GM12878 (cell line): ENCODE data around the gene CRELD2. TPM values are rescaled to one million over a fixed set of nuclear protein-coding genes. Genes with fewer than 3 reads are reported as not detected.

Experiments
- CEBPB ChIP-seq, 2 experiments: fragments of 150-350 bp in 1 of 2; IDR thresholded peaks; 2 replicates each; pipeline ENCODE4 v1.6.1; 2012 to 2014; ENCODE audit warnings: low read depth in 2 of 2, low read length in 2 of 2, borderline replicate concordance in 1 of 2, inconsistent platforms in 1 of 2
- E4F1 ChIP-seq: fragments of 450-650 bp; IDR thresholded peaks from 2 replicates; pipeline ENCODE4 v1.6.1; 2018; ENCODE audit warnings: borderline replicate concordance, mild to moderate bottlenecking; ENCODE audit not compliant: partially characterized antibody
- IRF4 ChIP-seq: IDR thresholded peaks from 2 replicates; pipeline ENCODE4 v1.6.1; 2011; ENCODE audit warnings: low read depth, low read length
- MEF2B ChIP-seq: fragments of 450-650 bp; IDR thresholded peaks from 2 replicates; pipeline ENCODE4 v1.6.1; 2018; ENCODE audit warnings: mild to moderate bottlenecking, moderate library complexity; ENCODE audit not compliant: partially characterized antibody, poor library complexity, severe bottlenecking
- MTA3 ChIP-seq: IDR thresholded peaks from 2 replicates; pipeline ENCODE4 v1.6.1; 2012; ENCODE audit warnings: low read length, inconsistent platforms, borderline replicate concordance
- NFIC ChIP-seq: IDR thresholded peaks from 2 replicates; pipeline ENCODE4 v1.6.1; 2012; ENCODE audit warnings: low read depth, mild to moderate bottlenecking, inconsistent platforms, low read length, moderate library complexity
- PBX3 ChIP-seq: IDR thresholded peaks from 2 replicates; pipeline ENCODE4 v1.6.1; 2011; ENCODE audit warnings: mild to moderate bottlenecking, low read depth, low read length, moderate library complexity; ENCODE audit not compliant: insufficient replicate concordance
- POLR2AphosphoS5 ChIP-seq: IDR thresholded peaks from 2 replicates; pipeline ENCODE4 v1.6.1; 2011; ENCODE audit warnings: mild to moderate bottlenecking, low read length, inconsistent platforms
- RELB ChIP-seq: fragments of 450-650 bp; IDR thresholded peaks from 2 replicates; pipeline ENCODE4 v1.6.1; 2017; ENCODE audit warnings: low read depth, mild to moderate bottlenecking, moderate library complexity
- SKIL ChIP-seq: fragments of 450-650 bp; IDR thresholded peaks from 2 replicates; pipeline ENCODE4 v1.6.1; 2017; ENCODE audit warnings: mild to moderate bottlenecking, low read depth, inconsistent platforms; ENCODE audit not compliant: poor library complexity, severe bottlenecking
- SRF ChIP-seq, 2 experiments: IDR thresholded peaks; 2 replicates each; pipeline ENCODE4 v1.6.1; 2011; ENCODE audit warnings: low read depth in 2 of 2, low read length in 2 of 2, mild to moderate bottlenecking in 1 of 2, moderate library complexity in 1 of 2
- ZBTB11 ChIP-seq: fragments of 450-650 bp; formaldehyde crosslinking; IDR thresholded peaks from 2 replicates; pipeline ENCODE4 v1.5.0; 2022; ENCODE audit warnings: mild to moderate bottlenecking, missing genetic modification characterization
- polyA plus RNA-seq, 11 experiments: library from polyadenylated mRNA; depleted of rRNA in 4 of 11; unstranded in 6 of 11; stranded (reverse) in 5 of 11; fragments of >200 nt; fragmentation: Nextera tagmentation in 4 of 11; fragmentation: Illumina TruSeq in 1 of 11; extraction: Ambion mirVana in 4 of 11; extraction: Trizol in 1 of 11; gene quantifications; 1 replicate in 1 of 11; 2 replicates in 10 of 11; pipeline versions ENCODE4 v1.2.1 to v1.2.3, GENCODE V29; 2011 to 2016; ENCODE audit warnings: inconsistent platforms in 2 of 11, missing spikeins in 2 of 11, low read depth in 1 of 11
- total RNA-seq, 4 experiments: library from RNA; depleted of rRNA in 3 of 4; stranded (reverse); fragments of >200 nt in 3 of 4; fragmentation: Illumina TruSeq in 1 of 4; extraction: Trizol in 1 of 4; gene quantifications; 2 replicates each; pipeline versions ENCODE4 v1.2.1 to v1.2.3, GENCODE V29; 2013 to 2021

The CRELD2 gene
- total and polyA plus RNA-seq, 10 of the 15 experiments (the other 5 are each of a cell fraction or from before 2014, with no cell fraction given): 9.4 to 111 (median 25.9) TPM

- no peak for TF ChIP-seq ZBTB11 (CRISPR knock-in tag)
- TF ChIP-seq E4F1: no peak
- no peak for TF ChIP-seq SKIL
- TF ChIP-seq PBX3: no peak
- no peak for TF ChIP-seq SRF (IDR thresholded peaks at IDR 0.05; ENCODE audit: low read depth in 2 of 2, low read length in 2 of 2)
- no peak for TF ChIP-seq MTA3
- no peak for TF ChIP-seq NFIC
- TF ChIP-seq POLR2AphosphoS5: peak; percentile 46
- no peak for TF ChIP-seq CEBPB (IDR thresholded peaks at IDR 0.05; ENCODE audit: borderline replicate concordance in 1 of 2, low read depth in 2 of 2, low read length in 2 of 2)
- peak; percentile 17 for TF ChIP-seq MEF2B
- no peak for TF ChIP-seq RELB
- no peak for TF ChIP-seq IRF4
These were observed at the start of gene CRELD2, which contains the start of gene ALG12 (continued) for GRCh38 chr22:49917974-49918910.
